Measurements from ENCODE around the gene NEK9. TPM values are rescaled to one million over a fixed set of nuclear protein-coding genes. Genes with fewer than 3 reads are reported as not detected.

Gene NEK9
- total and polyA plus RNA-seq, 4 donors: 13.4 to 46.0 (median 29.8) TPM

- DNase-seq (ENCODE audit: low spot score): no peak
- peaks cover 1 to 29% (median 22%) of the 10 kb centered on the region in 4 donors for H3K36me3 ChIP-seq (ENCODE audit: control insufficient read depth in 4 of 4, insufficient read depth in 3 of 4, low read depth in 1 of 4, low read length in 3 of 4)
- no peak overlapping the region for H3K27ac ChIP-seq (ENCODE audit: low read depth in 1 of 2, low read length in 2 of 2)
- 72% methylated on average over 4 of the region's 4 CpGs for WGBS
- TF ChIP-seq MAX (IDR thresholded peaks at IDR 0.05) (no peak), RXRA (IDR thresholded peaks at IDR 0.05) (no peak), YY1 (IDR thresholded peaks at IDR 0.05) (no peak), REST (IDR thresholded peaks at IDR 0.05) (no peak), NR2F2 (IDR thresholded peaks at IDR 0.05) (no peak), HNF4A (conservative IDR thresholded peaks at IDR 0.05) (no peak), RAD21 (IDR thresholded peaks at IDR 0.05) (no peak), JUND (IDR thresholded peaks at IDR 0.05) (no peak), FOXA2 (IDR thresholded peaks at IDR 0.05) (no peak), HNF4G (IDR thresholded peaks at IDR 0.05) (no peak)
- no peaks in the 10 kb centered on the region for H3K4me1 ChIP-seq (ENCODE audit: control insufficient read depth in 4 of 4, insufficient read depth in 4 of 4, low read length in 3 of 4)
- H3K9ac ChIP-seq (ENCODE audit: low read depth in 1 of 2, low read length in 2 of 2): no peak overlapping the region
- H3K9me3 ChIP-seq (ENCODE audit: control insufficient read depth in 4 of 4, low read length in 3 of 4): no peaks in the 10 kb centered on the region
- no peak overlapping the region for H3K4me3 ChIP-seq (ENCODE audit: low read depth in 1 of 3, low read length in 3 of 3)
- no peaks in the 10 kb centered on the region for H3K27me3 ChIP-seq (ENCODE audit: control insufficient read depth in 4 of 4, insufficient read depth in 4 of 4, low read length in 3 of 4)
Measured at GRCh38 chr14:75079521-75079920, 47.3 kb downstream of the NEK9 start.

- TF ChIP-seq CTCF (IDR thresholded peaks at IDR 0.05; ENCODE audit: low read depth, low read length, missing input control) (no peak), GABPA (IDR thresholded peaks at IDR 0.05 in 1 of 2, conservative IDR thresholded peaks at IDR 0.05 in 1 of 2) (no peak), EGR1 (IDR thresholded peaks at IDR 0.05; ENCODE audit: low read depth in 2 of 2) (no peak), REST (IDR thresholded peaks at IDR 0.05) (no peak), JUND (IDR thresholded peaks at IDR 0.05) (no peak), RAD21 (IDR thresholded peaks at IDR 0.05) (no peak), RXRA (IDR thresholded peaks at IDR 0.05) (no peak), FOXA2 (IDR thresholded peaks at IDR 0.05) (no peak), YY1 (IDR thresholded peaks at IDR 0.05) (no peak), FOXA1 (IDR thresholded peaks at IDR 0.05) (no peak), NR2F2 (IDR thresholded peaks at IDR 0.05) (no peak), SP1 (IDR thresholded peaks at IDR 0.05) (no peak), HNF4A (conservative IDR thresholded peaks at IDR 0.05) (no peak), TAF1 (conservative IDR thresholded peaks at IDR 0.05) (no peak), ATF3 (IDR thresholded peaks at IDR 0.05) (no peak), MAX (IDR thresholded peaks at IDR 0.05) (no peak), ZBTB33 (IDR thresholded peaks at IDR 0.05) (no peak), HNF4G (IDR thresholded peaks at IDR 0.05) (no peak)
- H3K9ac ChIP-seq (ENCODE audit: low read depth in 1 of 2, low read length in 2 of 2): no peak overlapping the region
- H3K27ac ChIP-seq (ENCODE audit: low read depth in 1 of 2, low read length in 2 of 2): no peak overlapping the region
- no peaks in the 10 kb centered on the region for H3K27me3 ChIP-seq (ENCODE audit: control insufficient read depth in 4 of 4, insufficient read depth in 4 of 4, low read length in 3 of 4)
- no peaks in the 10 kb centered on the region for H3K9me3 ChIP-seq (ENCODE audit: control insufficient read depth in 4 of 4, low read length in 3 of 4)
- DNase-seq (ENCODE audit: low spot score): no peak
- H3K36me3 ChIP-seq (ENCODE audit: control insufficient read depth in 4 of 4, insufficient read depth in 3 of 4, low read depth in 1 of 4, low read length in 3 of 4): peaks cover 0 to 12% (median 6%) of the 10 kb centered on the region in 4 donors
- H3K4me3 ChIP-seq (ENCODE audit: low read depth in 1 of 3, low read length in 3 of 3): no peak overlapping the region
- H3K4me1 ChIP-seq (ENCODE audit: control insufficient read depth in 4 of 4, insufficient read depth in 4 of 4, low read length in 3 of 4): no peaks in the 10 kb centered on the region
Measured at GRCh38 chr14:75077794-75078193, 49.1 kb downstream of the NEK9 start.
